ENCODE measurements around the gene KIAA0753.

DNA sequence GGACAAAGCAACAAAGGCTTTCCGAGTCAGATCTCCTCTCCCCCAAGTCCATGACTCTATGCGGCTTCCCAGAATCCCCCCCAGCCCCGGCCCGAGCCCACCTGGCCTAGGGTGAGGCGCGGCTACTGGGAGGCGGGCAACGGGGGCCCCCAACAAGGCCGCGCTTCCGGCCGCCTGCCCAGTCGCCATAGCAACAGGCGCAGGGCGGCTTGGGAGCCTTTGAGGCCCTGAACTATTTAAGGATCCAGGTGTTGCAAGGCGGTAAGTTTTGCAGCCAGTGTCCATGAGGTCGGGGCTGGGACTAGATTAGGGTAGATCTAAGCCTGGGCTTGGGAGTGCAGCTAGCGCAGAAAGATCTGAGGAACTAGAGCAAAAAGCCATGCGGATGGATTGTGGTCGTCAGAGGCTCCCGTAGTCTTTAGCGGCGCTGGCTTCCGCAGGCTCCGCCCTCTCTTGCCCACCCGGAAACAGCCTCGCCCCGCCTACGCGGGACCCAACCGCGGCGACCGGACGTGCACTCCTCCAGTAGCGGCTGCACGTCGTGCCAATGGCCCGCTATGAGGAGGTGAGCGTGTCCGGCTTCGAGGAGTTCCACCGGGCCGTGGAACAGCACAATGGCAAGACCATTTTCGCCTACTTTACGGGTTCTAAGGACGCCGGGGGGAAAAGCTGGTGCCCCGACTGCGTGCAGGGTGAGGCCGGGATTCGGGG lies at the start of gene KIAA0753, which contains the start of gene TXNDC17:
- TF ChIP-seq, protein P1, sequence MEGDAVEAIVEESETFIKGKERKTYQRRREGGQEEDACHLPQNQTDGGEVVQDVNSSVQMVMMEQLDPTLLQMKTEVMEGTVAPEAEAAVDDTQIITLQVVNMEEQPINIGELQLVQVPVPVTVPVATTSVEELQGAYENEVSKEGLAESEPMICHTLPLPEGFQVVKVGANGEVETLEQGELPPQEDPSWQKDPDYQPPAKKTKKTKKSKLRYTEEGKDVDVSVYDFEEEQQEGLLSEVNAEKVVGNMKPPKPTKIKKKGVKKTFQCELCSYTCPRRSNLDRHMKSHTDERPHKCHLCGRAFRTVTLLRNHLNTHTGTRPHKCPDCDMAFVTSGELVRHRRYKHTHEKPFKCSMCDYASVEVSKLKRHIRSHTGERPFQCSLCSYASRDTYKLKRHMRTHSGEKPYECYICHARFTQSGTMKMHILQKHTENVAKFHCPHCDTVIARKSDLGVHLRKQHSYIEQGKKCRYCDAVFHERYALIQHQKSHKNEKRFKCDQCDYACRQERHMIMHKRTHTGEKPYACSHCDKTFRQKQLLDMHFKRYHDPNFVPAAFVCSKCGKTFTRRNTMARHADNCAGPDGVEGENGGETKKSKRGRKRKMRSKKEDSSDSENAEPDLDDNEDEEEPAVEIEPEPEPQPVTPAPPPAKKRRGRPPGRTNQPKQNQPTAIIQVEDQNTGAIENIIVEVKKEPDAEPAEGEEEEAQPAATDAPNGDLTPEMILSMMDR (IDR thresholded peaks at IDR 0.05): no peak
- peak; percentile 83 for TF ChIP-seq TAF1 (IDR thresholded peaks at IDR 0.05; ENCODE audit: borderline replicate concordance, low read depth, low read length)
- TF ChIP-seq NRF1 (IDR thresholded peaks at IDR 0.05; ENCODE audit: low read depth, low read length): peak; percentile 16; the same call in 1 of the 2 replicates
- no peak for TF ChIP-seq GATA2 (CRISPR knock-in tag; IDR thresholded peaks at IDR 0.05)
- TF ChIP-seq REST (IDR thresholded peaks at IDR 0.05; ENCODE audit: low read depth, low read length): peak; percentile 36; the same call in 1 of the 2 replicates
- TF ChIP-seq EZH2phosphoT487 (IDR thresholded peaks at IDR 0.05; ENCODE audit: borderline replicate concordance, low read depth): no peak
- peak; percentile 57 for TF ChIP-seq SIN3A (IDR thresholded peaks at IDR 0.05; ENCODE audit: borderline replicate concordance, low read depth, low read length)
- TF ChIP-seq TEAD4 (IDR thresholded peaks at IDR 0.05; ENCODE audit: borderline replicate concordance, insufficient read depth): no peak

Data from SK-N-SH (cell line).